Lung microvascular endothelial cell (primary cell): ENCODE data around the gene PTGER4. TPM values are rescaled to one million over a fixed set of nuclear protein-coding genes. Genes with fewer than 3 reads are reported as not detected.

Experiments
- total RNA-seq: library from RNA; depleted of rRNA; stranded (reverse); fragments of >200 nt; gene quantifications from 2 replicates; pipeline ENCODE4 v1.2.1, GENCODE V29; 2014

PTGER4 gene
- total RNA-seq, 1 donor from 2014 or later = 5.2 TPM

Other genes starting within 250 kb of the PTGER4 start
- 10.9 and 15.1 TPM in 2 replicates for gene TTC33, start 76.0 kb downstream of the PTGER4 start, total RNA-seq
- 81.3 and 87.4 TPM in 2 replicates for gene PRKAA1, start 118.5 kb downstream of the PTGER4 start, total RNA-seq
- gene RPL37, start 155.3 kb downstream of the PTGER4 start, total RNA-seq = 2,142 and 2,944 TPM in 2 replicates
- 27.0 and 50.6 TPM in 2 replicates for gene CARD6, start 161.5 kb downstream of the PTGER4 start, total RNA-seq
- under 0.01 and 0.40 TPM in 2 replicates for gene C7, start 229.6 kb downstream of the PTGER4 start, total RNA-seq